HG02981 (cell line): ENCODE measurements around the gene EXTL1.
"Not testable (repeated sequence)": the region's sequence is repeated elsewhere in the genome, so short reads cannot be mapped to it uniquely, and the experiment has no call there.

Source experiments
- ATAC-seq: cut with Tn5 transposase; IDR thresholded peaks from one replicate; pipeline ENCODE4 v1.9.1; 2021; ENCODE audit warnings: mild to moderate bottlenecking, moderate library complexity; ENCODE audit not compliant: unreplicated experiment

The EXTL1 gene

GRCh38 chr1:26021647-26022403, at the start of gene EXTL1:
Gene EXTL1 (plus strand): TSS chr1:26021775. CDS start chr1:26022647, 872 bp downstream.
- ATAC-seq = no peak

- no peak for ATAC-seq
Observed at GRCh38 chr1:25971811-25972180, 49.8 kb upstream of the EXTL1 start.

- no peak for ATAC-seq
Observed at GRCh38 chr1:25973610-25974321, 47.8 kb upstream of the EXTL1 start.

- ATAC-seq = no peak
Observed at GRCh38 chr1:25977801-25978200, 43.8 kb upstream of the EXTL1 start.

GRCh38 chr1:25978403-25978802, 43.2 kb upstream of the EXTL1 start:
- ATAC-seq = no peak

- no peak for ATAC-seq
Observed at GRCh38 chr1:25979210-25979609, 42.4 kb upstream of the EXTL1 start.

- no peak for ATAC-seq
Observed at GRCh38 chr1:25985171-25985570, 36.4 kb upstream of the EXTL1 start.

- no peak for ATAC-seq
Observed at GRCh38 chr1:25985670-25986069, 35.9 kb upstream of the EXTL1 start.

- not testable (repeated sequence) for ATAC-seq
Observed at GRCh38 chr1:25986773-25987172, 34.8 kb upstream of the EXTL1 start.

GRCh38 chr1:25987951-25988350, 33.6 kb upstream of the EXTL1 start:
- ATAC-seq = no peak

- no peak for ATAC-seq
Observed at GRCh38 chr1:25989440-25990234, 31.9 kb upstream of the EXTL1 start.

- ATAC-seq = no peak
Observed at GRCh38 chr1:25990251-25990650, 31.3 kb upstream of the EXTL1 start.

GRCh38 chr1:25990702-25991395, 30.7 kb upstream of the EXTL1 start:
- no peak for ATAC-seq

- ATAC-seq = no peak
Observed at GRCh38 chr1:25991937-25992688, 29.5 kb upstream of the EXTL1 start.

GRCh38 chr1:25992689-25993171, 28.8 kb upstream of the EXTL1 start:
- no peak for ATAC-seq

GRCh38 chr1:25993197-25993951, 28.2 kb upstream of the EXTL1 start:
- ATAC-seq = no peak

- no peak for ATAC-seq
Observed at GRCh38 chr1:25994402-25995150, 27.0 kb upstream of the EXTL1 start.

- peak; percentile 18 for ATAC-seq
Observed at GRCh38 chr1:25996966-25997827, 24.4 kb upstream of the EXTL1 start.
